ENCODE results near the gene DNAJA1.
"Not testable (repeated sequence)": the region's sequence is repeated elsewhere in the genome, so short reads cannot be mapped to it uniquely, and the experiment has no call there.

Gene DNAJA1

DNA sequence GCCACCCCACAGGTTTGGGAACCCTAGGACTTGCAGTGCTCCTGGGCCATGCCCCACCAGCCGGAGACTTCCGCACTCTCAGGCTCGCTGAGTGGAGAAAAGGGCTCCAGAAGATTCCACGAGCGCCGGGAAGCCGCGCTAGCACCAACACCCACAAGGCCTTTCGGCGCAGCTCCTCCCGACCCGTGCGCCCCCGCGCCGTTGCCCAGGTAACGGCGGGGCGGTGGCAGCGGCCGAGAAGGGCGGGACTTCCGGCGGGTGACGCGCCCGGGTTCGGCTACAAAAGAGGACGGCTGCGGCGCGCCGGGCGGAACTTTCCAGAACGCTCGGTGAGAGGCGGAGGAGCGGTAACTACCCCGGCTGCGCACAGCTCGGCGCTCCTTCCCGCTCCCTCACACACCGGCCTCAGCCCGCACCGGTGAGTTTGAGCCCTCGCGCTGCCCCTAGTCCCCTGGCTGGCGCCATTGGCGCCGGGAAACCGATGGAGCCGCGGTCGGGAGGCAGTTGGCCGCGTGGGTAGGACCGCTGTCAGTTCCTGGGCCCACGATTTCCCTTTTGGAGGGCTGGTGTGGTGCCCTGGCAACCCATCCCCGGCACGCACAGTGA is at the start of gene DNAJA1:
Gene DNAJA1 (plus strand): TSS at position 308 of the 606 bp plus-strand sequence. CDS start 1,212 bp downstream, outside the sequence.
- DNase-seq = peak; percentile 92

- DNase-seq = no peak
Measured at GRCh38 chr9:32978051-32978450, 47.0 kb upstream of the DNAJA1 start.

DNA sequence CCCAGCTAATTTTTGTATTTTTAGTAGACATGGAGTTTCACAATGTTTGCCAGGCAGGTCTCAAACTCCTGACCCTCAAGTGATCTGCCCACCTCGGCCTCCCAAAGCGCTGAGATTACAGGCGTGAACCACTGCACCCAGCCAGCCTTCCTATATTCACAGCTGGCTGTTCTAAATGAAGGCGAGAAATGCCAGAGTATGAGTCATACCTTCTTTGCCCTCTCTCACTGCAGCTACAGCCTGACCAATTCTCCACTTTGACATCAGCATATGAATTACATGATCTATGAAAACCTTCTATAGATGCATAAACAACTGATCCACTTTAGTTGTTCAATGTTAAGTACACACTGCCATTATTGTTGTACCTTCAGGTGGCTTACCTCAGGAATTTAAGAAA is 38.1 kb upstream of the DNAJA1 start:
- DNase-seq = peak; percentile 16

DNA sequence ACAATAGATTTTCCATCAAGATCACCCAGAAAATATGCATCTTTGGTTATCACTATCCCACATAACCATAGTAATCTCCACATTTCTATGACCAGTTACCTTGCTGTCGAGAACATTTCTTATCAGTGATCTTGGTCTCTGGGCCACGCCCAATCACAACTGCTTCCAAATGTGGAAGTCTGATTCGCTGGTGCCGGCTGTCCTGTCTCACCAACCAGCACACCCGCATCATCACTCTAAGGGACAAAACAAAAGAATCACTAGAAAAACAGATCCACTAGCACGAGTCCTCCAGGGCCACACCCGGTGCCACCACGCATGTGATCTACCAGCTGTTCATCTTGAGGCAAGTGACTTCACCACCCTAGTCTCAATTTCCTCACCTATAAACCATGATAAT is 35.4 kb upstream of the DNAJA1 start:
- DNase-seq = no peak

DNA sequence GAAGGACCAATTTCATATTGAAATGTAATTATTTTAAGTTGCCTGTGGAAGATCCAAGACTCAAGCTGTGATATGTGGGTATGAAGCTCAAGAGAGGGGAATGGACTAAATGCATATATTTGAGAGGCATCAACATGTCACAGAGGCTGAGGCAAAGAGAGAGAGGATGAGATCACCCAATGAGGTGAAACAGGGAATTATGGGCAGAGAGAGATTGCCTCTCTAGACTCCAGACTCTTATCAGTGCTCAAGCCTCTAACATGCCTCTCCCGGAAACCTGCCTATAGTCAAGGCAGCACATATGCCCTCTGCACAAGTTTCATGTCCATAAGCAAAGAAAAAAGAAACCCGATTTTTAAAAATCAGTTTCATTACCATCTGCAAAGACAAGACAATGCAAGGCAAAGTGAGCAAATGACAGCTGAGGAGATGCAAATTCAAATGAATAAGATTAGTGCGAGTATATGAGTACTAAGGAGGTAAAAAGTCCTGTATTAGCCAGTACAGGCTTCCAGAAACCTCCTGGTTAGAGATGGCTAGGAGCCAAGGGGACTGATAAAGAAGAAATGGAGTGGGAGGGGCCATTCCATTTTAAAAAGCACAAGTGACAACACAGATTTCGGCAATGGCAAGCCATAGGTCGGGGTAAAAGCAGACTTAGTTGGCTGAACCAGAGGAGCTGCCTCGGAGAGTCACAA is 33.0 kb upstream of the DNAJA1 start:
- DNase-seq = no peak

- no peak for DNase-seq
Measured at GRCh38 chr9:32992595-32993238, 32.4 kb upstream of the DNAJA1 start.

DNA sequence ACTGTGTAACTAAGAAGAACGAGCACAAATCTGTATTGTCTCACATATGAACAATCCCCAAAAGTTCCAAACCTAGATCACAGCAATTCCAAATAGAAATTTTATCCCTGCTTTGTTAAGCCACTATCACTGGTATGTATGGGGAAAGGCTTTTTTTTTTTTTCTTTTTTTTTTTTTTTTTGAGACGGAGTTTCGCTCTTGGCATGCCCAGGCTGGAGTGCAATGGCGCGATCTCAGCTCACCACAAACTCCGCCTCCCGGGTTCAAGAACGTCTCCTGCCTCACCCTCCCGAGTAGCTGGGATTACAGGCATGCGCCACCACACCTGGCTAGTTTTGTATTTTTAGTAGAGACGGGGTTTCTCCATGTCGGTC is 24.4 kb upstream of the DNAJA1 start:
- not testable (repeated sequence) for DNase-seq

DNA sequence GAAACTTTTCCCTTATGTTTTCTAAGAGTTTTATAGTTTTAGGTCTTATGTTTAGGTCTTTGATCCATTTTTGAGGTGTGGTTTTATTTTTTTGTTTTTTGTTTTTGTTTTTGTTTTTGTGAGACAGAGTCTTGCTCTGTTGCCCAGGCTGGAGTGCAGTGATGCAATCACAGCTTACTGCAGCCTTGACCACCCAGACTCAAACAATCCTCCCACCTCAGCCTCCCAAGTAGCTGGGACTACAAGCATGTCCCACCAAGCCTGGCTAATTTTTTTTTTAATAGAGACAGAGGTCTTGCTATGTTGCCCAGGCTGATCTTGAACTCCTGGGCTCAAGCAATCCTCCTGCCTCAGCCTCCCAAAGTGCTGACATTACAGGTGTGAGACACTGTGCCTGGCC is 19.7 kb upstream of the DNAJA1 start:
- not testable (repeated sequence) for DNase-seq

- DNase-seq = no peak
Measured at GRCh38 chr9:33007755-33008154, 17.3 kb upstream of the DNAJA1 start.

DNA sequence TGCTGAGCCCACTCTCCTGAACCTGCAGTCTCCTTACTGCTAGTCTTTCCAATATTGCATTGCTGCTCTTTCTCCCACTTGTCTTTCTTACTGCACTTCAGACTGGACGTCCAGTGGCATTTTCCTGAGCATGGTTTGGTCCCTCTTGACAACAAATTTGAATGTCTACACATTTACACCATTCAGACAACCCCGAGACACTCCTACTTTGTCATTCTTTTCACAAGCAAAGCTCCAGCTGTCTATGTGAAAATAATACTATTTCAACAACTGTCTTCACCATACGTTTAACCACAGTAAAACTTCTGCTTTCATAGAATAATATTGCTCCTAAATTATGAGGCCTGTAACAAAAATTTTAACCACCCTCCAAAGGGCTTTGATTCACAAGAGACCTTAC is 13.2 kb upstream of the DNAJA1 start:
- no peak for DNase-seq

GRCh38 chr9:33012328-33013069 is 12.6 kb upstream of the DNAJA1 start:
- no peak for DNase-seq

- DNase-seq = no peak
Measured at GRCh38 chr9:33013962-33014664, 11.0 kb upstream of the DNAJA1 start.

DNA sequence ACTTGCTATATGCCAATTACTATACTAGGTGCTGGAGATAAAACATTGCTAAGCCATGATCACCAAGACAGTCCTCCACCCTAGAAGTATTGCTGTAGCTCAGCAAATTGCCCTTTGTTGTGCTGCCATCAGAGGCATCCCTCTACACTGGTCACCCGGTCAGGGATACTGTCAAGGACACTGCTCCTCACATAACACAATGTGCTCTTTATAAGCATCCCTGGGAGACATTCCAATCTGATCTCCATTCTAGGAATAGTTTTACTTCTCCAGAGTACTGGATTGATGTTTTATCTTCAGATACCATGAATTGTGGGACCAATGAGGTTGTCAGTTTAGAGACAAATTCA is 10.4 kb upstream of the DNAJA1 start:
- DNase-seq = no peak

- no peak for DNase-seq
Measured at GRCh38 chr9:33017283-33018041, 7.6 kb upstream of the DNAJA1 start.

GRCh38 chr9:33019797-33020196 is 5.3 kb upstream of the DNAJA1 start:
- DNase-seq = no peak

DNA sequence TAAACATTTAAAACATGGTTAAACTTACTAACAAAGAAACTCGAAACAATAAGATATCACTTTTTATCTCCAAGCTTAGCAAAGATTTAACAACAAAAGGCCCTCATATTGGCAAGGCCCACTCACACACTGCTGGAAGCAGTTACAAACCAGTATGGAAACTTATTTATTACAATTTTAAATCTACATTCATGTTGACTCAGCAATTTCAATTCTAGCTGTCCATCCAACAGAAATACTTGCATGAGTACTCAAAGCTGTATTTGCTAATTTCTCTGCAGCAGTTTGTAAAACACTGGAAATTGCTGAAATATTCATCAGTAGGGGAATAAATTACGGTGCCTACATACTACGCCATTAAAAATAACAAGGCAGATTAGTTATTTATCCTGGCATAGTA is 2.8 kb upstream of the DNAJA1 start:
- DNase-seq = no peak

DNA sequence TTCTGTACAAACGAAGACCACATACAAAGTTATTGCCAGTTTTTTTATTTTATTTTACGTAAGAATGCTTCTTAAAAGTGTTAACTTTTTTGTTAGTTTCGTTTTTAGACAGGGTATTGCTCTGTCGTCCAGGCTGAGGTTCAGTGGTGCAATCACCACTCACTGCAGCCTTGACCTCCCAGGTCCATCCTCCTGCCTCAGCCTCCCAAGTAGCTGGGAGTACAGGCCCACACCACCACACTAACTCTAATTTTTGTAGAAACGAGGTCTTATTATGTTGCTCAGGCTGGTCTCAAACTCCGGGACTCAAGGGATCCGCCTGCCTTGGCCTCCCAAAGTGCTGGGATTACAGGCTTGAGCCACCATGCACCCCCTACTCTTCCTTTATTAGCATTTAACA is 2.3 kb upstream of the DNAJA1 start:
- DNase-seq = no peak

DNA sequence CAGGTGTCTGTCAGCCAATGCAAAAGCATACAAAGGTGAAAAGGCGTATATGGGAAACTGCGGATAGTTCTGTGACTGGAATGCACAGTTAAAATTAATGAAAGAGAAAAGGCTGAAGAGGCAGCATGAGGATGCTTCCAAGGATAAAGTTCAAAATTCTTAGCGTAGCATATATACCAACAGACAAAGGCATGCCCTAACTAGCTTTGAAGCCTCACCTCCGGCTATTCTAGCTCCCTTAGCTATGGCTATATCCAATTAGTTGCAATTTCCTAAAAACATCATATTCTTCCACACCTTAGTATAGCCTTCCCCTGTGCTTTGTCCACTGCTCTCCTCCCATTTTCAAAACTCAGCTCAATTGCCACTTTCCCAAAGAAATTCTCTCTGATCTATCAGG is 1.4 kb upstream of the DNAJA1 start:
- no peak for DNase-seq

DNA sequence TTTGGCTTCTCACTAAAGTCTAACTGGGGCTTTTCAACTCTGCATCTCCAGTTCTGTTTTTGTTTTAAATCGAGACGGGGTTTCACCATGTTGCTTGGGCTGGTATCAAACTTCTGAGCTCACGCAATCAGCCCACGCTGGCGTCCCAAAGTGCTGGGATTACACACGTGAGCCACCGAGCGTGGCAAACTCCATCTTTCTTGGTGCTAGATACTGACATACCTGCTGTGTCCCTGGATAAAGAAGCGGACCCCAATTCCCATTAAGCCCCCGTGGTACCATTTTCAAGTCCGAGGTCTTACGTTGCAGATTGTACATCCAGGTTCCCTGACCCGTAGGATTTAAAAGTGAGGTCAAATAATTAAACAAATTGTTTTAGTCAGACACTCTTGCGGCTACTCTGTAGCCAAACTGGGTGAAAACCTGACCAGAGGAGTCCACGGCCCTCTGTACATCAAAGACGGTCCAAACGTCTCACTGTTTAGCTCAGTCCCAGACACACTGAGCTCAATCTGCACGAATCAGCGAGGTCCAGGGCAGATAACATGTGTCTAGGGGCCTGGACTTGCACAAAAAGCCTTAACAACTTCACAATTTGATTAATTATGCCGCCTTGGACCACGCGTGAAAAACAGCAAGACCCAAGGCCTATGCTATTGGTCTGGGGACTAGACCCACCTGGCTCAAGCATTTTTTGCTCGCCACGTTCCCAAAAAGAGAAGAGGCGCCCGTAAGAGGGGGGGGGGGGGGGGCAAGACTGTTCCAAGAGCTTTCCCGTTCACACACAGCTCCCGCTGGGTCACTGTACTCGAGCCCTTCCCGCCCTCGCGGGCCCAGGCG is 727 bp upstream of the DNAJA1 start:
- peak; percentile 4 for DNase-seq

DNA sequence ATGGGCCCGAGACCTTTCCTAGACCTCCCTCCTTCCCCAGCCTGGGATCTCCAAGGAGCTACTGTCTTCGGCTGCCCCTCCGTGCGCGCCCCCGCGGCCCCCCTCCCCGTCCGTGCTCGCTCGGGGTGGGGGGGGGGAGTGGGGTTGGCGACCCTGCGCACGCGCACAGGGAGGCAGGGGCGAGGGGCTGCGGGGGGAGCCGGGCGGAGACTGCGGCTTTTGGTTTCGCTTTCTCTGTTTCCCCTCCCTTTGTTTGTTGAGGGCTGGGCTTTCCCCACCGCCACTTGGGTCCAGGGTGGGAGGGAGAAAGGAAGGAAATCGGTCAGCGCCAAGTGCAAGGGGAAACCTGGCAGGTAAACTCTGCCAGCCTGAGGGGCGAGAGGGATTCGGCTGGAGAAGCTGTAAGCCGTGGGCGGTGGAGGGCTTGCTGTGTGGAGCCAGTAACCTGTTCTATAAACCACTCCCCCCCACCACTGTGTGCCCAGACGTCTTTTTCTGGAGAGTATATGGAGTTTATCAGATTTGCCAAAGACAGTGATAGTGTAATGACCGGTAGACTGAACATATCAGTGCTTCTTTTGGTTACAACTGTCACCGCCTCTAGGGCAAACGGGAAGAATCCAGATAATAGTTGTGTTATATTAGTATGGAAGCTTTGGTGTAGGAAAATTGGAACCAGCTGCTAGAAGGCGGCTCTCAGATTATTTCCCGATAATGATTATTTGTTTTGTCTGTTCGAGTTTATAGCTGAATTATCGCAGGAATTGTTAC is 684 bp downstream of the DNAJA1 start:
- DNase-seq = no peak

Measured in HCEC 1CT (cell line).